ENCODE data around the gene CYP3A4.

GRCh38 chr7:99779949-99780348 is 4.0 kb downstream of the CYP3A4 start:
- TF ChIP-seq, protein P1, sequence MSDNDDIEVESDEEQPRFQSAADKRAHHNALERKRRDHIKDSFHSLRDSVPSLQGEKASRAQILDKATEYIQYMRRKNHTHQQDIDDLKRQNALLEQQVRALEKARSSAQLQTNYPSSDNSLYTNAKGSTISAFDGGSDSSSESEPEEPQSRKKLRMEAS (IDR thresholded peaks at IDR 0.05): no peak
- TF ChIP-seq GABPA (IDR thresholded peaks at IDR 0.05; ENCODE audit: borderline replicate concordance, insufficient read depth, low read length) (no peak), RBBP5 (IDR thresholded peaks at IDR 0.05; ENCODE audit: borderline replicate concordance, low read depth, low read length) (no peak), USF2 (IDR thresholded peaks at IDR 0.05; ENCODE audit: low read length) (no peak), RAD21 (IDR thresholded peaks at IDR 0.05 in 1 of 2, conservative IDR thresholded peaks at IDR 0.05 in 1 of 2; ENCODE audit: low read depth in 2 of 2, low read length in 2 of 2) (no peak), EP300 (IDR thresholded peaks at IDR 0.05; ENCODE audit: borderline replicate concordance in 1 of 2, low read depth in 2 of 2, low read length in 2 of 2) (no peak)
- TF ChIP-seq, protein P2, sequence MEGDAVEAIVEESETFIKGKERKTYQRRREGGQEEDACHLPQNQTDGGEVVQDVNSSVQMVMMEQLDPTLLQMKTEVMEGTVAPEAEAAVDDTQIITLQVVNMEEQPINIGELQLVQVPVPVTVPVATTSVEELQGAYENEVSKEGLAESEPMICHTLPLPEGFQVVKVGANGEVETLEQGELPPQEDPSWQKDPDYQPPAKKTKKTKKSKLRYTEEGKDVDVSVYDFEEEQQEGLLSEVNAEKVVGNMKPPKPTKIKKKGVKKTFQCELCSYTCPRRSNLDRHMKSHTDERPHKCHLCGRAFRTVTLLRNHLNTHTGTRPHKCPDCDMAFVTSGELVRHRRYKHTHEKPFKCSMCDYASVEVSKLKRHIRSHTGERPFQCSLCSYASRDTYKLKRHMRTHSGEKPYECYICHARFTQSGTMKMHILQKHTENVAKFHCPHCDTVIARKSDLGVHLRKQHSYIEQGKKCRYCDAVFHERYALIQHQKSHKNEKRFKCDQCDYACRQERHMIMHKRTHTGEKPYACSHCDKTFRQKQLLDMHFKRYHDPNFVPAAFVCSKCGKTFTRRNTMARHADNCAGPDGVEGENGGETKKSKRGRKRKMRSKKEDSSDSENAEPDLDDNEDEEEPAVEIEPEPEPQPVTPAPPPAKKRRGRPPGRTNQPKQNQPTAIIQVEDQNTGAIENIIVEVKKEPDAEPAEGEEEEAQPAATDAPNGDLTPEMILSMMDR (IDR thresholded peaks at IDR 0.05; ENCODE audit: control extremely low read depth in 1 of 3, insufficient read depth in 1 of 3, low read depth in 1 of 3, low read length in 3 of 3): no peak
